Activated CD8-positive, alpha-beta memory T cell treated with anti-CD3 and anti-CD28 coated beads for 36 hours (primary cell): Measurements from ENCODE around the gene FURIN. TPM values are rescaled to one million over a fixed set of nuclear protein-coding genes. Genes with fewer than 3 reads are reported as not detected.
"Not testable (repeated sequence)": the region's sequence is repeated elsewhere in the genome, so short reads cannot be mapped to it uniquely, and the experiment has no call there.

ENCODE experiments used
- CTCF ChIA-PET: fragments of 350-600 bp; sonication (Branson Sonifier 250); formaldehyde crosslinking; loops from one replicate; lab custom pipeline; 2021; ENCODE audit warnings: antibody characterized with exemption; lab: Charles Lee
- POLR2A ChIA-PET: fragments of 350-600 bp; sonication (Branson Sonifier 250); formaldehyde crosslinking; loops from one replicate; lab custom pipeline; 2021; ENCODE audit warnings: antibody characterized with exemption; lab: Charles Lee
- total RNA-seq, 2 experiments: library from RNA; stranded (reverse); gene quantifications; one replicate each; pipeline ENCODE4 v1.2.3, GENCODE V29; 2021

Gene FURIN
- 100 to 1,000 TPM; 141 TPM for total RNA-seq

- ChIA-PET POLR2A (interaction anchor here (0.9 kb wide), 1 partner anchor 17 kb away, joined by 3 read pairs; the partner anchor contains the start of gene FES), CTCF (interaction anchor here (0.8 kb wide), 1 partner anchor 65 kb away, joined by 3 read pairs; no protein-coding TSS in a partner anchor)
Measured at GRCh38 chr15:90868261-90868689, at the start of gene FURIN. FURIN (plus strand) TSS chr15:90868588; CDS start chr15:90875741, 7,153 bp downstream.

- ChIA-PET POLR2A (no interaction called here), CTCF (interaction anchor here (3.2 kb wide), 1 partner anchor 8 kb away, joined by 9 read pairs; no protein-coding TSS in a partner anchor)
Measured at GRCh38 chr15:90819390-90819789, 49.0 kb upstream of the FURIN start.

DNA sequence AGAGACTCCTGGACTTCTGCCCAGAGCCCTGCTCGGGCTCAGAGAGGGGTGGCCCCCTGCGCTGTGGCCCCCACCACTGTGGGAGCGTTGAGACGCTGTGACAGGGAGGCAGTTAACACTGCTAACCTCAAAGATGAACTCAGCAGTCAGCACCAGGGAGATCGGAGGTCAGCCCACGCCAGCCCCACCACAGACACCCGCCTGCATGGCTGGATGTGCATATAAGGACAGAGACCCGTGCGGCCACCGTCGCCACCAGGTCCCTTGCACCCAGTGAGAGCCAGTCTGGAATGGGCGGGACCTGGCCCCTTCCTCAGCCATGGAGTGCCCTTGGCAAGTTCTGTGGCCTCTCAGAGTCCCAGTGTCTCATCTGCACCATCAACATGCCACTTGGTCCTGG is 48.5 kb upstream of the FURIN start:
- ChIA-PET CTCF (no interaction called here), POLR2A (no interaction called here)

GRCh38 chr15:90820481-90820880 is 47.9 kb upstream of the FURIN start:
- POLR2A ChIA-PET, result no interaction called here
- CTCF ChIA-PET, result no interaction called here

DNA sequence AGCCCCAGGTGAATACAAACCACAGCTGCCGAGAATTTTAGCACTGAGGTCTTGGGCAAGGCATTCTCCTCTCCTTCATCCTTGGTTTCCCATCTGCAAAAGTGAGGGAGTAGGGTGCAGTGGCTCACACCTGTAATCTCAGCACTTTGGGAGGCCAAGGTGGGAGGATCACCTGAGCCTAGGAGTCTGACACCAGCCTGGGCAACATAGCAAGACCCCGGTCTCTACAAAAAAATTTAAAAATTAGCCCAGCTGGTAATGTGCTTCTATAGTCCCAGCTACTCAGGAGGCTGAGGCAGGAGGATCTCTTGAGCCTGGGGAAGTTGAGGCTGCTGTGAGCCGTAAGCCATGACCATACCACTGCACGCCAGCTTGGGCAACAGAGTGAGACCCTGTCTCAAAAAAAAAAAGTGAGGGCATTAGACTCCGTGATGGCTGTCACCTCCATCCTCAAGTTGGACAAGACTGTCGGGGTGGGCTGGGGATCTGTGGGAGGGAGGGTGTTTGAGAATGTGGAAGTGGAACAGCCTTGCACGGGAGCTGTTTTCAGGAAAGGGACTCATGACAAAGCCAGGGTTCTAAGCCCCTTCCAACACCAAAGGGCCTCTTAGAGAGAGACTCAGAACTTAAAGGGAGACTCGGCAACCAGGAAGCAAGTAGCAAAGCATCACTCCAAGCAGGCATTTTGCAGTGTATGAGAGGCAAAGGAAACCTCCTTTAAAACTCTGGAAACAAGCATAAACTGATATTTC is 46.0 kb upstream of the FURIN start:
- POLR2A ChIA-PET, result no interaction called here
- CTCF ChIA-PET, result interaction anchor here (1.0 to 1.6 kb wide), 2 partner anchors 28 to 45 kb away, joined by 3 to 4 read pairs; no protein-coding TSS in a partner anchor

GRCh38 chr15:90823455-90823974 is 44.9 kb upstream of the FURIN start:
- CTCF ChIA-PET, result interaction anchor here (0.6 to 1.0 kb wide), 2 partner anchors 44 to 315 kb away, joined by 4 to 6 read pairs; no protein-coding TSS in a partner anchor

GRCh38 chr15:90825115-90825899 is 43.1 kb upstream of the FURIN start:
- POLR2A ChIA-PET, result not testable (repeated sequence)
- CTCF ChIA-PET, result interaction anchor here (1.4 kb wide), 1 partner anchor 25 kb away, joined by 3 read pairs; no protein-coding TSS in a partner anchor

More at GRCh38 chr15:90823455-90823974, 44.9 kb upstream of the FURIN start:
- POLR2A ChIA-PET, result interaction anchor here (0.7 kb wide), 1 partner anchor 456 kb away, joined by 8 read pairs; no protein-coding TSS in a partner anchor

DNA sequence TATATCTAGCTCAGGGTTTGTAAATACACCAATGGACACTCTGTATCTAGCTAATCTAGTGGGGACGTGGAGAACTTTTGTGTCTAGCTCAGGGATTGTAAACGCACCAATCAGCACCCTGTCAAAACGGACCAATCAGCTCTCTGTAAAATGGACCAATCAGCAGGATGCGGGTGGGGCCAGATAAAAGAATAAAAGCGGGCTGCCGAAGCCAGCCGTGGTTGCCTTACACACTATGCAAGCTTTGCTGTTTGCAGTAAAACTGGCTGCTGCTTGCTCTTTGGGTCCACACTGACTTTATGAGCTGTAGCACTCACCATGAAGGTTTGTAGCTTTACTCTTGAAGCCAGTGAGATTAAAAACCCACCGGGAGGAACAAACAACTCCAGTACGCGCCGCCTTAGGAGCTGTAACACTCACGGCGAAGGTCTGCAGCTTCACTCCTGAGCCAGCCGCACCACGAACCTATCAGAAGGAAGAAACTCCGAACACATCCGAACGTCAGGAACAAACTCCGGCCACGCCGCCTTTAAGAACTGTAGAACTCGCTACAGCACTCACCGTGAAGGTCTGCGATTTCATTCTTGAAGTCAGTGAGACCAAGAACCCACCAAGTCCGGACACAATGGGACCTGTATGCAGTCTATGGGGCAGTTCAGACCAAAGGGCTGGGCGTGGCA is 42.0 kb upstream of the FURIN start:
- ChIA-PET POLR2A (interaction anchor here (0.6 kb wide), 1 partner anchor 54 kb away, joined by 8 read pairs; no protein-coding TSS in a partner anchor), CTCF (interaction anchor here (1.3 to 2.3 kb wide), 3 partner anchors 8 to 26 kb away, joined by 3 to 9 read pairs (median 4); no protein-coding TSS in a partner anchor)

- ChIA-PET CTCF (interaction anchor here (1.3 to 2.3 kb wide), 3 partner anchors 9 to 59 kb away, joined by 4 to 9 read pairs (median 4); no protein-coding TSS in a partner anchor), POLR2A (interaction anchor here (0.7 kb wide), 1 partner anchor 30 kb away, joined by 3 read pairs; no protein-coding TSS in a partner anchor)
Measured at GRCh38 chr15:90826886-90827435, 41.4 kb upstream of the FURIN start.

DNA sequence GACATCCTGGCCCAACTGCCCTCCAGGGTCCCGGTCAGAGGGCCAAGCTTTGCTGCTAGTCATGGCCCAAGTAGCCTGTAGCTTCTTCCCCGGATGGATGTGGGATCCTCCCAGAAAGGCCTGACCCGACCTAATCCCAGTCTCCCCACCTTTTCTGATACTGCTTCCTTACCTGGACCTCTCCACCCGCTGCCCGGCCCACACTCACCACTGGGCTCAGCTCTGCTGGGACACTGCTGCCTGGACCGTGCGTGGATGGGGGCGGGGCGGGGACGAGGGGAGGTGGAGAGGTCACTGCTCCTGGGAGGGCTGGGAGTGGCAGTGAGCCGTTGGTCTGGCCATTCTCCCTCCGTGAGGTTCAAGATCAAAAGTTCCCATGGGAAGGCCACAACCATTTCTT is 40.3 kb upstream of the FURIN start:
- ChIA-PET CTCF (interaction anchor here (0.6 to 2.3 kb wide), 3 partner anchors 10 to 58 kb away, joined by 4 to 9 read pairs (median 7); no protein-coding TSS in a partner anchor), POLR2A (no interaction called here)

DNA sequence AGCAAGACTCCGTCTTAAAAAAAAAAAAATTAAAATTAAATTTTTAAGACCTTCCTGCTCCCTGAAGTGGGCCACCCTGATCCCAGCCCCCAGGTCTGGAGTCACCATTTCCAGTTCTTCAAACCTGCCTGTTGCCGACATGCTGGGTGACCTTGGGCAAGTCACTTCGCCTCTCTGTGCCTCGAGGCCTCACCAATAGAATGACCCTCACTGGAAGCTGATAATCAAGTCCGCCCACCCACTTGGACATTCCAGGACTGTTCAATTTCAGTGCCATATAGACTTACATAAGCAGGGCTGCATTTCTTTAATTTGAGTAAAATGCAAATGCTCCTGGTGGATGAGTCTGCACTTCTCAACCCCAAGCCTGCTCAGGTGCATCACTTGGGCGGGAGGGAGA is 39.3 kb upstream of the FURIN start:
- ChIA-PET POLR2A (interaction anchor here (1.2 to 1.8 kb wide), 2 partner anchors 15 to 42 kb away, joined by 4 to 7 read pairs; no protein-coding TSS in a partner anchor), CTCF (interaction anchor here (0.7 to 1.2 kb wide), 4 partner anchors 9 to 23 kb away, joined by 3 to 4 read pairs (median 3); no protein-coding TSS in a partner anchor)

DNA sequence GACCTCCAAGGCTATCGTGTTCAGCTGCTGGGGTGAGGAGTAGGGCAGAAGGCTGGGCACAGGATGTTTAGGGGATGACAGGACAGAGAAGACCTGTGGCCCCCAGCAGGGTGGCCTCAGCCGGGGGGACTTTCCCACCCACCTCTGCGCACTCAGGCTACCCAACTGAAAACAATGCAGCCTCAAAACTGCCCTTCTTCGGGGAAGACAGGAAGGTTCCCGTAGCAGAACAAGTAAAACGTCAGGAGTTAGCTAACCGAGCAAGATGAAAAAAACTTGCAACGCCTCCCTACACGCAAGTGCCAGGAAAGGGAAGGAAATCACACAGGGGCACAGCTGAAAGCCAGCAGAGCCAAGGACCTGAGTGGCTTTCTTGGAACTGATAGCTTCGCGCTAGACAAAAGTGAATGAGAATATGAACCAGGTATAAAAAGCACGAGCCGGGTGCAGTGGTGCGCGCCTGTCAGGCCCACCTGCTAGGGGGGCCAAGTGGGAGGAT is 38.4 kb upstream of the FURIN start:
- ChIA-PET CTCF (interaction anchor here (0.6 to 1.2 kb wide), 5 partner anchors 8 to 22 kb away, joined by 3 to 4 read pairs (median 3); no protein-coding TSS in a partner anchor), POLR2A (interaction anchor here (0.5 to 1.8 kb wide), 7 partner anchors 15 to 153 kb away, joined by 3 to 7 read pairs (median 4); no protein-coding TSS in a partner anchor)

GRCh38 chr15:90834626-90835025 is 33.8 kb upstream of the FURIN start:
- CTCF ChIA-PET, result interaction anchor here (0.7 to 1.1 kb wide), 2 partner anchors 21 to 52 kb away, joined by 3 read pairs; no protein-coding TSS in a partner anchor
- POLR2A ChIA-PET, result no interaction called here

- POLR2A ChIA-PET, result interaction anchor here (2.3 kb wide), 1 partner anchor 35 kb away, joined by 12 read pairs; no protein-coding TSS in a partner anchor
Measured at GRCh38 chr15:90836296-90836871, 32.0 kb upstream of the FURIN start.

GRCh38 chr15:90837094-90837493 is 31.3 kb upstream of the FURIN start:
- POLR2A ChIA-PET, result interaction anchor here (0.6 to 2.3 kb wide), 3 partner anchors 19 to 36 kb away, joined by 3 to 12 read pairs (median 3); no protein-coding TSS in a partner anchor
- CTCF ChIA-PET, result interaction anchor here (1.4 to 3.9 kb wide), 2 partner anchors 15 to 49 kb away, joined by 7 to 14 read pairs; no protein-coding TSS in a partner anchor

More at GRCh38 chr15:90836296-90836871, 32.0 kb upstream of the FURIN start:
- CTCF ChIA-PET, result interaction anchor here (0.6 to 3.9 kb wide), 3 partner anchors 9 to 52 kb away, joined by 3 to 14 read pairs (median 4); no protein-coding TSS in a partner anchor

- CTCF ChIA-PET, result interaction anchor here (0.5 to 3.9 kb wide), 6 partner anchors 8 to 62 kb away, joined by 3 to 14 read pairs (median 3); no protein-coding TSS in a partner anchor
- POLR2A ChIA-PET, result interaction anchor here (0.7 to 2.3 kb wide), 3 partner anchors 13 to 33 kb away, joined by 4 to 12 read pairs (median 5); no protein-coding TSS in a partner anchor
Measured at GRCh38 chr15:90838139-90838538, 30.2 kb upstream of the FURIN start.
